Pulmonary artery endothelial cell (primary cell): ENCODE measurements around the gene WHRN. TPM values are rescaled to one million over a fixed set of nuclear protein-coding genes. Genes with fewer than 3 reads are reported as not detected.
A peak's percentile ranks its signal among the peaks of the same experiment; 100 is the strongest.

Source experiments
- DNase-seq: peaks from one replicate; pipeline ENCODE4 v3.0.0-alpha.2; 2011; ENCODE audit warnings: low read depth, low spot score
- total RNA-seq: library from RNA; depleted of rRNA; stranded (reverse); fragments of >200 nt; gene quantifications from 2 replicates; pipeline ENCODE4 v1.2.3, GENCODE V29; 2014

The WHRN gene
- 0.14 and 0.20 TPM in 2 replicates for total RNA-seq

GRCh38 chr9:114505187-114506081 lies at the start of gene WHRN:
WHRN (minus strand) TSS chr9:114505473; CDS start chr9:114504801, 672 bp downstream.
- peak; percentile 71 for DNase-seq

- DNase-seq = no peak
Measured at GRCh38 chr9:114553202-114553601, 47.9 kb upstream of the WHRN start.

- no peak for DNase-seq
Measured at GRCh38 chr9:114552706-114553105, 47.4 kb upstream of the WHRN start.

GRCh38 chr9:114551750-114552685 lies 46.7 kb upstream of the WHRN start:
- peak; percentile 90 for DNase-seq

GRCh38 chr9:114549697-114550330 lies 44.5 kb upstream of the WHRN start:
- DNase-seq = no peak

- DNase-seq = no peak
Measured at GRCh38 chr9:114546851-114547250, 41.6 kb upstream of the WHRN start.

- no peak for DNase-seq
Measured at GRCh38 chr9:114545055-114545454, 39.8 kb upstream of the WHRN start.

- DNase-seq = no peak
Measured at GRCh38 chr9:114539701-114540380, 34.6 kb upstream of the WHRN start.

GRCh38 chr9:114538241-114538640 lies 33.0 kb upstream of the WHRN start:
- DNase-seq = no peak

- no peak for DNase-seq
Measured at GRCh38 chr9:114532561-114533237, 27.4 kb upstream of the WHRN start.

GRCh38 chr9:114529285-114529684 lies 24.0 kb upstream of the WHRN start:
- DNase-seq = no peak

- DNase-seq = no peak
Measured at GRCh38 chr9:114526807-114527206, 21.5 kb upstream of the WHRN start.

GRCh38 chr9:114525513-114525912 lies 20.2 kb upstream of the WHRN start:
- no peak for DNase-seq

GRCh38 chr9:114524247-114524681 lies 19.0 kb upstream of the WHRN start:
- DNase-seq = no peak

GRCh38 chr9:114522847-114523246 lies 17.6 kb upstream of the WHRN start:
- DNase-seq = no peak

GRCh38 chr9:114522286-114522685 lies 17.0 kb upstream of the WHRN start:
- DNase-seq = no peak

GRCh38 chr9:114521846-114522245 lies 16.6 kb upstream of the WHRN start:
- no peak for DNase-seq

GRCh38 chr9:114518599-114519022 lies 13.3 kb upstream of the WHRN start:
- DNase-seq = no peak

GRCh38 chr9:114518120-114518519 lies 12.8 kb upstream of the WHRN start:
- no peak for DNase-seq

- no peak for DNase-seq
Measured at GRCh38 chr9:114516913-114517312, 11.6 kb upstream of the WHRN start.
